Lung (tissue), 16 donors: ENCODE results near the gene PANK4. TPM values are rescaled to one million over a fixed set of nuclear protein-coding genes. Genes with fewer than 3 reads are reported as not detected.

Experiments used
- ATAC-seq: fragments of 200-7000 bp; cut with Tn5 transposase; one replicate; pipeline ENCODE4 v1.9.1; 2020; ENCODE audit warnings: moderate number of reproducible peaks; ENCODE audit not compliant: insufficient read depth, low FRiP score
- DNase-seq, 3 donors: peaks; one replicate each; pipeline ENCODE4 v3.0.0-alpha.2; 2013 to 2017
- H3K27ac ChIP-seq, 2 donors: one replicate each; pipeline ENCODE4 v1.5.1; 2013; ENCODE audit warnings: mild to moderate bottlenecking in 2 of 2, moderate library complexity in 2 of 2, control low read depth in 1 of 2, inconsistent platforms in 1 of 2, low read depth in 1 of 2, low read length in 1 of 2
- H3K27me3 ChIP-seq, 3 donors: one replicate each; pipeline ENCODE4 v1.5.1; 2013; ENCODE audit warnings: low read length in 2 of 3; ENCODE audit not compliant: control insufficient read depth in 3 of 3, insufficient read depth in 3 of 3
- H3K36me3 ChIP-seq, 4 donors: one replicate each; pipeline ENCODE4 v1.5.1; 2013; ENCODE audit warnings: low read length in 4 of 4, mild to moderate bottlenecking in 1 of 4, moderate library complexity in 1 of 4; ENCODE audit not compliant: control insufficient read depth in 4 of 4, insufficient read depth in 4 of 4
- H3K4me1 ChIP-seq, 5 donors: one replicate each; pipeline ENCODE4 v1.5.1; 2013; ENCODE audit warnings: low read length in 5 of 5, mild to moderate bottlenecking in 2 of 5, moderate library complexity in 1 of 5; ENCODE audit not compliant: control insufficient read depth in 5 of 5, insufficient read depth in 5 of 5
- H3K4me3 ChIP-seq: one replicate; pipeline ENCODE4 v1.5.1; 2013; ENCODE audit warnings: mild to moderate bottlenecking, control low read depth, moderate library complexity
- H3K9ac ChIP-seq, 2 donors: one replicate each; pipeline ENCODE4 v1.5.1; 2013; ENCODE audit warnings: low read length in 2 of 2, control low read depth in 1 of 2; ENCODE audit not compliant: insufficient read depth in 1 of 2
- H3K9me3 ChIP-seq, 4 donors: one replicate each; pipeline ENCODE4 v1.5.1; 2013; ENCODE audit warnings: low read length in 3 of 4, mild to moderate bottlenecking in 1 of 4, moderate library complexity in 1 of 4; ENCODE audit not compliant: control insufficient read depth in 4 of 4, insufficient read depth in 3 of 4
- WGBS, 2 donors: extraction: QIAGEN DNeasy Blood & Tissue Kit; methylation state at CpG; one replicate each; pipeline ENCODE4 v1.1.7; 2013; 5-methylcytosine and 5-hydroxymethylcytosine counted together
- long read RNA-seq, 5 donors: transcript quantifications; one replicate each; lab custom pipeline, GENCODE V29; 2026
- polyA plus RNA-seq, 2 donors: library from polyadenylated mRNA; stranded (reverse); fragments of 200-250 nt; gene quantifications; one replicate each; pipeline ENCODE4 v1.2.1, GENCODE V29; 2013
- total RNA-seq, 2 donors: library from RNA; depleted of rRNA in 1 of 2; stranded (reverse); fragments of >200 nt in 1 of 2; gene quantifications; one replicate each; pipeline ENCODE4 v1.2.1, GENCODE V29; 2014 to 2021
- TF ChIP-seq, protein P1 (sequence below): IDR thresholded peaks from 2 replicates; pipeline ENCODE4 v1.5.1; 2012; ENCODE audit warnings: mild to moderate bottlenecking; ENCODE audit errors: control extremely low read depth, extremely low read depth
- donor health status: control.
- donor health status: control.
- donor health status: Bipolar disorder and iron deficiency.
- donor health status: healthy.
- donor health status: DM: yes; HTN: yes; CAD: no.

The PANK4 gene
- 10 to 100 TPM; 24.5 to 36.3 TPM for total RNA-seq
- 10 to 100 TPM; 17.6 to 18.9 TPM for polyA plus RNA-seq
- long read RNA-seq, donor 1, partial matches to known transcripts = 6 of 7 reads
- long read RNA-seq, donor 1, other reads (novel, unspliced or antisense) = 0 of 7 reads
- long read RNA-seq, donor 2, partial matches to known transcripts = 0 of 1 reads
- long read RNA-seq, donor 2, other reads (novel, unspliced or antisense) = 0 of 1 reads
- long read RNA-seq, donor 3, partial matches to known transcripts = 0 of 3 reads
- long read RNA-seq, donor 3, other reads (novel, unspliced or antisense) = 0 of 3 reads
- long read RNA-seq, donor 4, partial matches to known transcripts = 0 of 1 reads
- long read RNA-seq, donor 4, other reads (novel, unspliced or antisense) = 0 of 1 reads
- long read RNA-seq, donor 5, partial matches to known transcripts = 0 of 1 reads
- long read RNA-seq, donor 5, other reads (novel, unspliced or antisense) = 0 of 1 reads

DNA sequence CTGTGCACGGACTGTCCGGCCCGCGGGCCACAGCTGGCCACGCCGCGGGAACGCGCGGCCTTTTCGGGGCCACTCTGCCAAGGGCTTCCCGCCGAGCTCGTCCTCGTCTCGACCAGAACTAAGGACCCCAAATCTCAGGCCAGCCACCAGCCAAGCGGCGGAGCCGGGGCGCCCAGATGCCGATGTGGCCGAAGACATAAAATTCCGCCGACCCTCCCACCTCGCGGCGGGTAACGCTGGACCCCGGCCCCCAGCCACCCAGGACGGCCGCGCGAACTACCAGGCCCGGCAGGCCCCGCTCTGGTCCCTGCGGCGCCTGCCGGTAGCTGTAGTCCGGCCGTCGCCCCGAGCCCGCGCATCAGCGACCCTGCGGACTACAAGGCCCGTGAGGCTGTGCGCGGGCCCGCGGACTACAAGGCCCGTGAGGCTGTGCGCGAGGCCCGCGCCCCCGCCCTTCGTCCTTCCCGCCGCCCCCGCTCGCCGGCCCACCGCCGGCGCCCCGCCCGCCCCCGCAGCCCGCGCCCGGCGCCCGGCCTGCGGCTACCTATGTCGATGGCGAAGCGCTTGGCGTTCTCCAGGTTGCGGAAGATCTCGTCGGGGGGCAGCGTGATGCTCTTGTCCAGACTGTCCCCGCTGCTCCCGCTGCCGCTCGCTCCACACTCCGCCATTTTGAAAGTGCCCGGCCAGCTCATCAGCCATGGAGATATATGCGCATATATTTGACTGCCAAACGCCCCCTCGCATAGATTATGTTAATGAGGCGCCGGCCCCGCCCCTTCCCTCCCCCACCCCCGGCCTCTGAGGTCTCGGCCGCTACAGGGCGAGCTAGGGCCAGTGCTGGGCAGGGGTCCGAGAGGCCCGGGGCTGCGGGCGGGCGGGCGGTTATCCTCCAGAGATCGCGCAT is at the start of gene PANK4:
Gene PANK4 (minus strand): TSS at position 677 of the 904 bp plus-strand sequence. CDS start 9 bp downstream, at position 668.
- WGBS, 2 donors = 1% methylated on average over 80 to 107 of the region's 107 CpGs
- Histone ChIP-seq H3K27me3 (peaks cover 0 to 28% (median 12%) of the 10 kb centered on the region in 3 donors), H3K36me3 (peaks cover 0 to 6% (median 2%) of the 10 kb centered on the region in 4 donors), H3K4me1 (peaks cover 10 to 38% (median 22%) of the 10 kb centered on the region in 5 donors), H3K9me3 (no peaks in the 10 kb centered on the region), H3K4me3 (peak within 1 kb of the TSS; percentile 94), H3K9ac (peak within 1 kb of the TSS in 1 of 2 donors; percentile 67), H3K27ac (peak within 1 kb of the TSS; percentile 62 to 91)
- TF ChIP-seq, protein P1, sequence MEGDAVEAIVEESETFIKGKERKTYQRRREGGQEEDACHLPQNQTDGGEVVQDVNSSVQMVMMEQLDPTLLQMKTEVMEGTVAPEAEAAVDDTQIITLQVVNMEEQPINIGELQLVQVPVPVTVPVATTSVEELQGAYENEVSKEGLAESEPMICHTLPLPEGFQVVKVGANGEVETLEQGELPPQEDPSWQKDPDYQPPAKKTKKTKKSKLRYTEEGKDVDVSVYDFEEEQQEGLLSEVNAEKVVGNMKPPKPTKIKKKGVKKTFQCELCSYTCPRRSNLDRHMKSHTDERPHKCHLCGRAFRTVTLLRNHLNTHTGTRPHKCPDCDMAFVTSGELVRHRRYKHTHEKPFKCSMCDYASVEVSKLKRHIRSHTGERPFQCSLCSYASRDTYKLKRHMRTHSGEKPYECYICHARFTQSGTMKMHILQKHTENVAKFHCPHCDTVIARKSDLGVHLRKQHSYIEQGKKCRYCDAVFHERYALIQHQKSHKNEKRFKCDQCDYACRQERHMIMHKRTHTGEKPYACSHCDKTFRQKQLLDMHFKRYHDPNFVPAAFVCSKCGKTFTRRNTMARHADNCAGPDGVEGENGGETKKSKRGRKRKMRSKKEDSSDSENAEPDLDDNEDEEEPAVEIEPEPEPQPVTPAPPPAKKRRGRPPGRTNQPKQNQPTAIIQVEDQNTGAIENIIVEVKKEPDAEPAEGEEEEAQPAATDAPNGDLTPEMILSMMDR = no peak
- DNase-seq (peak; percentile 92 to 96 (median 93)), ATAC-seq (peak; percentile 96)

DNA sequence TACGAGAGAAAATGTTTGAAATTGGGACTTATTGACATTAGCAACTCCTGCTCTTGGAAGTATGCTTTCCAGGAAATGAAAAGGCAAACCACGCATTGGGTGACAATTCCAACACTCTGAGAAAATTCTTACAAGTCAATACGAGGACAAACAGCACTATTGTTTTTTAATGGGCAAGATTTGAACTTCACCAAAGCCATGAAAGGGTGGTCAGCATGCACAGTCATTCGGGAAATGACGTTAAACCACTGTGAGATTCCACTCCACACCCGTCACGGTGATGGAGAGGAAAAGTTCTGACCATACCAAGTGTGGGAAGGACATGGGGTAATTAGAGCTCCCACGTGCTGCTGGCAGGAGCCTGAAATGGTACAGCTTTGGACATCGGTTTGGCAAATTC is 48.0 kb upstream of the PANK4 start:
- Histone ChIP-seq H3K36me3 (no peaks in the 10 kb centered on the region), H3K27me3 (no peaks in the 10 kb centered on the region), H3K27ac (no peak overlapping the region), H3K9me3 (peaks cover 0 to 4% (median under 1%) of the 10 kb centered on the region in 4 donors), H3K9ac (no peak overlapping the region), H3K4me1 (peaks cover 0 to 13% (median 7%) of the 10 kb centered on the region in 5 donors), H3K4me3 (no peak overlapping the region)
- no peak for ATAC-seq
- no peak for DNase-seq
- TF ChIP-seq, protein P1 = no peak
- WGBS, 2 donors = 78 to 79% methylated on average over 9 of the region's 9 CpGs

DNA sequence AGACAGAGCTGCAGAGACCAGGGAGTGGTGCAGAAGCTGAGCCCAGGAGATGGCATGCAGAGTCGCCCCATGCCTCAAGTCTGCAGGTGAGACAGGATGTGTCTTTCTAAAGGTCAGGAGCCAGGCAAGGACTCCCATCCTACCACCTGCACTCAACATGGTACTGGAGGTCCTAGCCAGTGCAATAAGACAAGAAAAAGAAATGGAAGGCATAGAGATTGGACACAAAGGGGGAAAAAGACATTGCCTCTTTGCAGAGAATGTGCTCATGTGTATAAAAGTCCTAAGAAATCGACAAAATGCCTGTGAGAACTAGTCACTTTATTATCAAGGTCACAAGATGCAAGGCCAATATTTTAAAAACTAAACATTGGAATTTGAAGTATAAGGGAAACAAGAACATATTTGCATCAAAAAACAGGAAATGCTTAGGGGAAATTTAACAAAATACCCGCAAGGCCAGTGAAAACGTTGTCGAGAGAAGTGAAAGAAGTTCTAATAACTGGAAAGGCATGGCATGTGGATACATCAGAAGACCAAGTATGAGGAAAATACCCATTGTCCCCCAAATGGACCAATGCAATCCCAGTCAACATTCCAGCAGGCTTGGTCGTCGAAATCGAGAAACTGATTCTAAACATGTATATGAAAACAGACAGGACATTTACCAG is 47.0 kb upstream of the PANK4 start:
- no peaks in the 10 kb centered on the region for H3K36me3 ChIP-seq
- 83 to 88% methylated on average over 8 of the region's 8 CpGs for WGBS, 2 donors
- H3K27me3 ChIP-seq = no peaks in the 10 kb centered on the region
- no peak overlapping the region for H3K4me3 ChIP-seq
- no peak overlapping the region for H3K9ac ChIP-seq
- DNase-seq = no peak
- peaks cover 0 to 4% (median under 1%) of the 10 kb centered on the region in 4 donors for H3K9me3 ChIP-seq
- no peak overlapping the region for H3K27ac ChIP-seq
- peaks cover 0 to 13% (median 4%) of the 10 kb centered on the region in 5 donors for H3K4me1 ChIP-seq
- TF ChIP-seq, protein P1 = no peak
- no peak for ATAC-seq
